Nephron progenitor cell (in vitro differentiated cells): Measurements from ENCODE around the gene FASTK.

ENCODE experiments used
- DNase-seq: peaks from one replicate; pipeline ENCODE4 v3.0.0; 2021
- H3K27ac Mint-ChIP-seq: 2 replicates; pipeline ENCODE4 v1.8.0; 2021; ENCODE audit warnings: mild to moderate bottlenecking, moderate library complexity, mixed read lengths
- H3K27me3 Mint-ChIP-seq: 2 replicates; pipeline ENCODE4 v1.8.0; 2021; ENCODE audit warnings: mild to moderate bottlenecking, low read depth, mixed read lengths; ENCODE audit not compliant: poor library complexity
- H3K36me3 Mint-ChIP-seq: 2 replicates; pipeline ENCODE4 v1.8.0; 2021; ENCODE audit warnings: low read depth, mixed read lengths
- H3K4me1 Mint-ChIP-seq: 2 replicates; pipeline ENCODE4 v1.8.0; 2021; ENCODE audit warnings: mixed read lengths
- H3K4me3 Mint-ChIP-seq: 2 replicates; pipeline ENCODE4 v1.8.0; 2021; ENCODE audit warnings: mild to moderate bottlenecking, moderate library complexity, mixed read lengths
- H3K9me3 Mint-ChIP-seq: 2 replicates; pipeline ENCODE4 v1.8.0; 2021; ENCODE audit warnings: mild to moderate bottlenecking, moderate library complexity, mixed read lengths
- TF ChIP-seq, protein P1 (sequence below): fragments of 200-600 bp; sonication (generic); IDR thresholded peaks from 2 replicates; pipeline ENCODE4 v1.5.0; 2021; ENCODE audit warnings: antibody characterized with exemption

Gene FASTK

DNA sequence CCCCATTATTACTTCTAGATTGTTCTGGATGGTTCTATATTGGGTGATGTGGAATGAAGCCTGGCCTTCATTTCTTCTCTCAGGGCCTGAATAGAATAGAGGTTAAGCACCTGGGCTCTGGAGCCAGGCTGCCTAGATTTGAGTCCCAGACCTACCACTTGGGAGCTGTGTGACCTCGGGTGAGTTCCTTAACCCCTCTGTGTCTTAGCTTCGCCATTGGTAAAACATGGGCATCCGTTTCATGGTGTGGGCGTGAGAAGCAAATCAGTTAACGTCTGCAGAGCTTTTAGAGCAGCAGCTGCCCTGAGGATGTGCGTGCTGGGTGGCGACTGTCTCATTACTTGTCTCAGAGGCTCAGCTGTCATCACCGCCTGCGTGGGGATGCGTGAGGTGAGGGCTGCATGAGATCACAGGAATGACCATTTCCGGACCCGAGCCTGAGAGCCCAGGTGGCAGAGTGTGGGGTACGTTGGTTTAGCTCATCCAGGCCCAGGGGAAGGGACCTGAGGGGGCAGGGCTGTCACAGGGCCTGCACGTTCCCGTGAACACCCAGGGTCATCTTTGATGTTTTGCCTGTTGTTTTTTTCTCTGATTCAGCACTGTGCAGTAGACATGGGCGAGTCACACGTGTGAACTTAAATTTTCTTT is 15.3 kb upstream of the FASTK start:
- peaks cover 27% of the 10 kb centered on the region for H3K4me1 Mint-ChIP-seq
- no peak for DNase-seq
- H3K27me3 Mint-ChIP-seq: no peaks in the 10 kb centered on the region
- H3K27ac Mint-ChIP-seq: no peak overlapping the region
- peaks cover 12% of the 10 kb centered on the region for H3K36me3 Mint-ChIP-seq
- no peaks in the 10 kb centered on the region for H3K9me3 Mint-ChIP-seq
- H3K4me3 Mint-ChIP-seq: no peak overlapping the region
- TF ChIP-seq, protein P1, sequence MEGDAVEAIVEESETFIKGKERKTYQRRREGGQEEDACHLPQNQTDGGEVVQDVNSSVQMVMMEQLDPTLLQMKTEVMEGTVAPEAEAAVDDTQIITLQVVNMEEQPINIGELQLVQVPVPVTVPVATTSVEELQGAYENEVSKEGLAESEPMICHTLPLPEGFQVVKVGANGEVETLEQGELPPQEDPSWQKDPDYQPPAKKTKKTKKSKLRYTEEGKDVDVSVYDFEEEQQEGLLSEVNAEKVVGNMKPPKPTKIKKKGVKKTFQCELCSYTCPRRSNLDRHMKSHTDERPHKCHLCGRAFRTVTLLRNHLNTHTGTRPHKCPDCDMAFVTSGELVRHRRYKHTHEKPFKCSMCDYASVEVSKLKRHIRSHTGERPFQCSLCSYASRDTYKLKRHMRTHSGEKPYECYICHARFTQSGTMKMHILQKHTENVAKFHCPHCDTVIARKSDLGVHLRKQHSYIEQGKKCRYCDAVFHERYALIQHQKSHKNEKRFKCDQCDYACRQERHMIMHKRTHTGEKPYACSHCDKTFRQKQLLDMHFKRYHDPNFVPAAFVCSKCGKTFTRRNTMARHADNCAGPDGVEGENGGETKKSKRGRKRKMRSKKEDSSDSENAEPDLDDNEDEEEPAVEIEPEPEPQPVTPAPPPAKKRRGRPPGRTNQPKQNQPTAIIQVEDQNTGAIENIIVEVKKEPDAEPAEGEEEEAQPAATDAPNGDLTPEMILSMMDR: no peak

DNA sequence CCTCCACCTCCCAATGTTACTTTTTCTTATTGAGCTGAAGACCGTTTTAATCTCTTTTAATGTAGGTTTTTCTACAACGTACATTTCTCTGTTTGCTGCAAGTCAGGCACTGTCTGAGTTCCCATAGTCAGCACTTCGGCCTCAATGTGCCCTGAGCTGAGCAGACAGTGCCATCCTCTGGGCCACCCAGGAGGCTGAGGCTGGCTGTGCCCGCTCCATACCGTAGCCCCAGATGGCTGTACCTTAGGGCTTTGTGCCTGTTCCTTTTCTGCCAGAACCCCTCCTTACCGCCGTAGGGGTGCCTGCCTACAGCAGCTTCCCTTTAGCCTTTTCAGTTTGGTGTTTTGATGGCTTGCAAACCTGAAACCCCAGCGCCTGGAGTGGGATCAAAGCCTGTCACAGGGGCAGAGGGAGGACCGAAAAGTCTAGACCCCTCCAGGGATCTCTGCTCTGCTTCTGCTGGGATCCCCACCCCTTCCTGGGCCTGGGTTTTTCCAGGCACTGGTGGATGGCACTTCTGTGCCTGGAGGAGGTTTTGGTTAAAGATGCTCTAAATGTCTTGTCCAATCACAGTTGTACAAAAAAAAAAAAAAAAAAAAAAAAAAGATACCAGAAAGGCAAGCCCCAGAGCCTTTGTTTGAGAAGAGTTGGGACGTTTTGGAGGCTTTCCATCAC is 14.7 kb upstream of the FASTK start:
- Mint-ChIP-seq H3K9me3 (no peaks in the 10 kb centered on the region), H3K4me3 (no peak overlapping the region), H3K27me3 (no peaks in the 10 kb centered on the region), H3K27ac (no peak overlapping the region), H3K36me3 (peaks cover 12% of the 10 kb centered on the region), H3K4me1 (peaks cover 31% of the 10 kb centered on the region)
- TF ChIP-seq, protein P1: no peak
- DNase-seq: no peak

DNA sequence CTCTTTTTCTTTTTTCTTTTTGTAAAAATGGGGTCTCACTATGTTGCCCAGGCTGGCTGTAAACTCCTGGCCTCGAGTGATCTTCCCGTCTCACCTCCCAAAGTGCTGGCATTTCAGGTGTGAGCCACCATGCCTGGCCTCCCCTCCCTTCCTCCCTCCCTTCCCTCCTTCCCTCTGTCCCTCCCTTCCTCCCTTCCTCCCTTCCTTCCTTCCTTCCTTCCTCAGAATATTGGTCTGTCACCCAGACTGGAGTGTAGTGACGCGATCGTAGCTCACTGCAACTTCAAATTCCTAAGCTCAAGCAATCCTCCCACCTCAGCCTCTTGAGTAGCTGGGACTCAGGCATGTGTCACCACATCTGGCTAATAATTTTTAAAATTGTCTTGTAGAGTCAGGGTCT is 14.1 kb upstream of the FASTK start:
- Mint-ChIP-seq H3K27ac (peak overlapping the region; percentile 22), H3K27me3 (no peaks in the 10 kb centered on the region), H3K4me3 (no peak overlapping the region), H3K9me3 (no peaks in the 10 kb centered on the region), H3K4me1 (peaks cover 33% of the 10 kb centered on the region), H3K36me3 (peaks cover 12% of the 10 kb centered on the region)
- TF ChIP-seq, protein P1: no peak
- DNase-seq: no peak

DNA sequence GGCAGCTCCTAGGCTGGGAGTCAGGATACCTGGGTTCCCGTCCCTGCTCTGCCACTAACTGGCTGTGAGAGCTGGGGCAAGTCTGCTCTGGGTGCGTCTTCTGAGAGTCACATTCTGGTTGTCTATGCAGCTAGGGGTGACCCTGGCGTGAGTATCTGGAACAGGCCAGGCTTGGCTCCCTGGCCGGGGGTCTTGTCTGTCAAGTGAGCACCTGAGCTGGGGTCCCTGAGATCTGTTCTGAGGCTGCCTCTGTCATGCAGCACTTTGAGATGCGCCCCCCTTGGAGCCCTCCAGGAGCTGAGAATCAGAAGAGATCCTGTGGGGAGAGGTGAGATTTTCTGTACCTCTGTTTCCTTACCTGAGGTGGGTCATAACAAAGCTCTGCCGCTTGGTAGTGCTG is 13.1 kb upstream of the FASTK start:
- Mint-ChIP-seq H3K9me3 (no peaks in the 10 kb centered on the region), H3K36me3 (peaks cover 12% of the 10 kb centered on the region), H3K27ac (peak overlapping the region; percentile 48), H3K27me3 (no peaks in the 10 kb centered on the region), H3K4me3 (no peak overlapping the region), H3K4me1 (peaks cover 40% of the 10 kb centered on the region)
- no peak for DNase-seq
- TF ChIP-seq, protein P1: no peak

DNA sequence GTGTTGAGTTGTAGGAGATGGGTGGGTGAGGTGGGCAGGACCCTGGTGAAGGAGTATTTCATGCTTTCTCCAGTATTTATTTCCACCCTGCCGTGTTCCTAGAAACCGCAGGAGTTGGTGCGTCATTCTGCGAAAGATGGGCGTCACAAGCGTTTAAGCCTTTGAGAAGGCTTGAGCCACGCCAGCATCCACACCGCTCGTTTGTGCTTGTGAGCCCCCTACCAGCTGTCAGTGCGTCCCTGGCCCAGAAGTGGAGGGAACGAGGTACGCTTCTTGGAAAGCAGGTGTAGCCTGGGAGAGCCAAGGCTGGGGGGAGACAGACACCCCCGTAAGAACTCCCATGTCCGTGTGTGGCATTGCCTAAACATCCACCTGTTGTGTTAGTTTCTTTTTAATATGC is 11.4 kb upstream of the FASTK start:
- Mint-ChIP-seq H3K27ac (peak overlapping the region; percentile 68), H3K36me3 (no peaks in the 10 kb centered on the region), H3K9me3 (no peaks in the 10 kb centered on the region), H3K4me3 (no peak overlapping the region), H3K27me3 (peaks cover 4% of the 10 kb centered on the region), H3K4me1 (peaks cover 42% of the 10 kb centered on the region)
- DNase-seq: no peak
- TF ChIP-seq, protein P1: no peak

DNA sequence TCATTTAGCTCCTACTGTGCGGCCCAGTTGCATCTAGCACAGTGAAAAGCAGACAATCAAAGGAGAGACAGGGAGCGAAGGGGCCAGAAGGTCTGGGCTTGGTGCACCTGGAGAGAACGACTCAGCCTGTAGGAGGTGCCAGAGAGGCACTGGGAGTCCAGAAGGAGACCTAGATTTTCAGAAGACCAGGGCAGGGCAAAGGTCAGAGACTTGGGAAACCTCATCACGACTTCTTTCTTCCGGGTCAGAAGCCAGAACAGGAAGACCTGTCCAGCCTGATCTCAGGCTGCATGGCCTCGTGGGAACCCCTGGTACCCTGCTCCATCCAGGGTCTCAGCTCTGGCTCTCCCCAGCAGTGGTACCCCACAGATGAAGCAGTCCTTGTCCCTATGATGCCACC is 10.8 kb upstream of the FASTK start:
- Mint-ChIP-seq H3K4me3 (no peak overlapping the region), H3K36me3 (no peaks in the 10 kb centered on the region), H3K27me3 (peaks cover 4% of the 10 kb centered on the region), H3K4me1 (peaks cover 42% of the 10 kb centered on the region), H3K9me3 (no peaks in the 10 kb centered on the region), H3K27ac (no peak overlapping the region)
- TF ChIP-seq, protein P1: peak; percentile 54
- DNase-seq: no peak
